ENCODE results near the gene OR4E2. TPM values are rescaled to one million over a fixed set of nuclear protein-coding genes. Genes with fewer than 3 reads are reported as not detected.

OR4E2 gene
- total RNA-seq, 2 experiments from 2014 or later, result not detected

DNA sequence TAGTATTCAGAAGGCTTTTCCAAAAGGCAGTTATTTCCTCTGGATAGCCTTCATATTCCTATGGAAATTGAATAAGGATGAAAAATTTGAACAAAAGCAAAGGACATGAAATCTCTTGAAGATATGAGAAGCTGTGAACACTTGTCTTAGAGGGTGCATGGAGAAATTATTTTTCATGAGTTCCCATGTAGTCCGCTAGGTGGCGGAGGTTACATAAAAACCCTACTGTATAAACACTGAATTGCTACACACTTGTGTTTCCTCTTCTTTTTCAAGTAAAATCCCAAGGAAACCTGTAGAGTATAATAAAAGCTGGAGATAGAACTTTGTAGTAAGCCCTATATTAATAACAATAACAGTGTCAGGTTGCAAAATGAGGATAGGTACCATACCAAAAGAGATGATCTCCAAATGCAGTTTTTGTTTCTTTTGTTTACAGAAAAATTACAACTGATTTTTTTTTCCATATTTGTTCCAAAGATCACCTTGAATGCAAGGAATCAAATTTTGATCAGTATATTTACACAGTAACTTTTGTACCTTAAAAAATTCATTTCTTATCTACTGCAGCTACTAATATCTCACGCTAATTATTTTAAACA lies 57.8 kb downstream of the OR4E2 start:
- BruUV-seq (replicated peaks), result no TSS peak
- Histone ChIP-seq H3K27ac (ENCODE audit: low read depth, low read length, poor library complexity, severe bottlenecking) (no peak overlapping the region), H3K36me3 (ENCODE audit: insufficient read depth, low read length) (no peaks in the 10 kb centered on the region), H3K79me2 (ENCODE audit: insufficient read depth, low read depth, low read length) (no peaks in the 10 kb centered on the region), H3K9me3 (ENCODE audit: low read length) (no peaks in the 10 kb centered on the region), H3K9me2 (ENCODE audit: insufficient read depth, low read length) (no peaks in the 10 kb centered on the region), H3K4me2 (ENCODE audit: low read length) (no peak overlapping the region), H2AFZ (ENCODE audit: low read length) (no peak overlapping the region), H4K20me1 (ENCODE audit: insufficient read depth, low read length) (no peaks in the 10 kb centered on the region), H3K4me3 (ENCODE audit: low read depth, low read length, poor library complexity, severe bottlenecking) (no peak overlapping the region), H3K4me1 (ENCODE audit: insufficient read depth, low read length, poor library complexity, severe bottlenecking) (no peaks in the 10 kb centered on the region)
- ChIA-PET CTCF (ENCODE audit: unreplicated experiment) (interaction anchor here (0.7 kb wide), 1 partner anchor 12 kb away, joined by 3 read pairs; no protein-coding TSS in a partner anchor), POLR2A (interaction anchor here (0.7 to 1.0 kb wide), 3 partner anchors 16 to 136 kb away, joined by 3 to 5 read pairs (median 3); no protein-coding TSS in a partner anchor)
- DNase-seq (ENCODE audit: low spot score), result peak; percentile 59
- intact Hi-C loops (cut with micrococcal nuclease; ENCODE audit: unreplicated experiment), result no loop called here
- TF ChIP-seq EZH2phosphoT487 (IDR thresholded peaks at IDR 0.05; ENCODE audit: borderline replicate concordance, low read depth, low read length), result no peak
- peak; percentile 94 for TF ChIP-seq CTCF (conservative IDR thresholded peaks at IDR 0.05; ENCODE audit: low read length)

DNA sequence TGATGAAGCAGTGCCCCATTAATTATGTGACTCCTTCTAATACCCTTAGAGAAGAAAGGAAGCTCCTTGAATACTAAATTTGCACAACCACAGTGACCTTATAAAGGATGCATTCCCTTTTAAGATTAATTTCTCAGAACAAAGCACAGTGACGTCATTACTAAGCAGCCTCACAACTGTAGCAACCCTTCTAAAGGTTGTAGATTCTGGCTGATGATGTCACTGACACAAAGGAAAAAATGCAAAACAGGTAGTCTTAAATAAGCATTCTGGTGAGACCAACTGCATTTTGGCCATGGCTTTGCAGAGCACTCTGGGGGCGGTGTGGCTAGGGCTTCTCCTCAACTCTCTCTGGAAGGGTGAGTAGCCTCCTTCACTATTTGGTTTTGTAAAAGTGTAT lies 58.4 kb downstream of the OR4E2 start:
- CTCF ChIA-PET (ENCODE audit: unreplicated experiment), result interaction anchor here (0.7 kb wide), 1 partner anchor 11 kb away, joined by 3 read pairs; no protein-coding TSS in a partner anchor
- DNase-seq (ENCODE audit: low spot score), result no peak
- Histone ChIP-seq H3K36me3 (ENCODE audit: insufficient read depth, low read length) (no peaks in the 10 kb centered on the region), H2AFZ (ENCODE audit: low read length) (no peak overlapping the region), H3K9me3 (ENCODE audit: low read length) (no peaks in the 10 kb centered on the region), H3K9me2 (ENCODE audit: insufficient read depth, low read length) (no peaks in the 10 kb centered on the region), H3K4me1 (ENCODE audit: insufficient read depth, low read length, poor library complexity, severe bottlenecking) (no peaks in the 10 kb centered on the region), H3K4me3 (ENCODE audit: low read depth, low read length, poor library complexity, severe bottlenecking) (no peak overlapping the region), H4K20me1 (ENCODE audit: insufficient read depth, low read length) (no peaks in the 10 kb centered on the region), H3K79me2 (ENCODE audit: insufficient read depth, low read depth, low read length) (no peaks in the 10 kb centered on the region), H3K27ac (ENCODE audit: low read depth, low read length, poor library complexity, severe bottlenecking) (no peak overlapping the region), H3K4me2 (ENCODE audit: low read length) (no peak overlapping the region)
- POLR2A ChIA-PET, result interaction anchor here (0.5 to 1.4 kb wide), 4 partner anchors 8 to 156 kb away, joined by 3 to 5 read pairs (median 4); no protein-coding TSS in a partner anchor
- TF ChIP-seq CTCF (conservative IDR thresholded peaks at IDR 0.05; ENCODE audit: low read length), result no peak
- TF ChIP-seq EZH2phosphoT487 (IDR thresholded peaks at IDR 0.05; ENCODE audit: borderline replicate concordance, low read depth, low read length), result no peak
- intact Hi-C loops (cut with micrococcal nuclease; ENCODE audit: unreplicated experiment), result no loop called here
- no TSS peak for BruUV-seq (replicated peaks)

DNA sequence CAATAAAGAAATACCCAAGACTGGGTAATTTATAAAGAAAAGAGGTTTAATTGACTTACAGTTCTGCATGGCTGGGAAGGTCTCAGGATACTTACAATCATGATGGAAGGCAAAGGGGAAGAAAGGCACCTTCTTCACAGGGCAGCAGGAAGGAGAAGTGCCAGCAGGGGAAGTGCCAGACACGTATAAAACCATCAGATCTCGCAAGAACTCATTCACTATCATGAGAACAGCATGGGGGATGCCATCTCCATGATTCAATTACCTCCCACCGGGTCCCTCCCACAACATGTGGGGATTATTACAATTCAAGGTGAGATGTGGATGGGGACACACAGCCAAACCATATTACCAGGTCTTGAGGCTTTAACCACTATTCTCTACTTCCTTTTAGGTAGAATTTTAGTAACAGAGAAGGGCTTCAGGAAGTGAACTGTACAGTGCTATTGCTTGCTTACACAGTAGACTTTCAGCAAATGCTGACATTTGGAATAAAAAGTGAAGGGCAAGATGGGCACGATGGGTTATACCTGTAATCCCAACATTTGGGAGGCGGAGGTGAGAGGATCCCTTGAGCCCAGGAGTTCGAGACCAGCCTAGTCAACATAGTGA lies 60.8 kb downstream of the OR4E2 start:
- H4K20me1 ChIP-seq (ENCODE audit: insufficient read depth, low read length), result no peaks in the 10 kb centered on the region
- no peaks in the 10 kb centered on the region for H3K79me2 ChIP-seq (ENCODE audit: insufficient read depth, low read depth, low read length)
- H3K4me1 ChIP-seq (ENCODE audit: insufficient read depth, low read length, poor library complexity, severe bottlenecking), result no peaks in the 10 kb centered on the region
- ChIA-PET CTCF (ENCODE audit: unreplicated experiment) (no interaction called here), POLR2A (interaction anchor here (2.2 kb wide), 1 partner anchor 24 kb away, joined by 5 read pairs; no protein-coding TSS in a partner anchor)
- intact Hi-C loops (cut with micrococcal nuclease; ENCODE audit: unreplicated experiment), result no loop called here
- TF ChIP-seq CTCF (conservative IDR thresholded peaks at IDR 0.05; ENCODE audit: low read length) (no peak), EZH2phosphoT487 (IDR thresholded peaks at IDR 0.05; ENCODE audit: borderline replicate concordance, low read depth, low read length) (no peak)
- no peak for DNase-seq (ENCODE audit: low spot score)
- no peaks in the 10 kb centered on the region for H3K9me2 ChIP-seq (ENCODE audit: insufficient read depth, low read length)
- no peak overlapping the region for H3K4me3 ChIP-seq (ENCODE audit: low read depth, low read length, poor library complexity, severe bottlenecking)
- BruUV-seq (replicated peaks), result no TSS peak
- no peaks in the 10 kb centered on the region for H3K36me3 ChIP-seq (ENCODE audit: insufficient read depth, low read length)
- H3K4me2 ChIP-seq (ENCODE audit: low read length), result no peak overlapping the region
- H2AFZ ChIP-seq (ENCODE audit: low read length), result no peak overlapping the region
- no peaks in the 10 kb centered on the region for H3K9me3 ChIP-seq (ENCODE audit: low read length)
- H3K27ac ChIP-seq (ENCODE audit: low read depth, low read length, poor library complexity, severe bottlenecking), result no peak overlapping the region
